ENCODE results near the gene STAT5A.

The STAT5A gene

DNA sequence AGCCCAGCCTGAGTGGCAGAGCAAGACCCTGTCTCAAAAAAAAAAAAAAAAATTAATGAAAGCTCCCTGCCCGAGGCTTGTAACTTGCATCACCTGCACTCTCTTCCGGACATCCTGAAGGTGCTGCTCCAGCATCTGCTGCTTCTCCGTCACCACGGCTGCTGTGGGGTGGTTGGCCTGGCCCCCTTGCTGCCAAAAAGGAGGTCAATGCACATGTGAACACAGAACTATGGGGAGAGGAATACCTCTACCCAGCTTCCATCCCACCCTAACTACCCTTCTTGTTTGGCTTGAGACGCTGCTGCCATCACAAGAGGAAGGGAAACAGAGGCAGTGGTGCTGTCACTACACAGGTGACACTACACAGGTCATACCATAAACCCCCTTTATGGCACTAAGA is 50.9 kb downstream of the STAT5A start:
- Histone ChIP-seq H3K27ac (ENCODE audit: extremely low read depth, low read depth, low read length) (no peak overlapping the region), H3K36me3 (ENCODE audit: control insufficient read depth in 2 of 2, insufficient read depth in 1 of 2, low read length in 2 of 2) (peaks cover 49 to 77% of the 10 kb centered on the region in 2 experiments), H3K9me3 (ENCODE audit: control insufficient read depth, insufficient read depth, low read depth, low read length) (no peaks in the 10 kb centered on the region), H3K4me3 (ENCODE audit: low read depth, low read length) (no peak overlapping the region), H3K4me1 (ENCODE audit: control insufficient read depth, insufficient read depth, low read length) (peaks cover 6% of the 10 kb centered on the region)
- ChIA-PET POLR2A (no interaction called here), CTCF (interaction anchor here (1.0 kb wide), 1 partner anchor 17 kb away, joined by 3 read pairs; no protein-coding TSS in a partner anchor)
- TF ChIP-seq, protein P1, sequence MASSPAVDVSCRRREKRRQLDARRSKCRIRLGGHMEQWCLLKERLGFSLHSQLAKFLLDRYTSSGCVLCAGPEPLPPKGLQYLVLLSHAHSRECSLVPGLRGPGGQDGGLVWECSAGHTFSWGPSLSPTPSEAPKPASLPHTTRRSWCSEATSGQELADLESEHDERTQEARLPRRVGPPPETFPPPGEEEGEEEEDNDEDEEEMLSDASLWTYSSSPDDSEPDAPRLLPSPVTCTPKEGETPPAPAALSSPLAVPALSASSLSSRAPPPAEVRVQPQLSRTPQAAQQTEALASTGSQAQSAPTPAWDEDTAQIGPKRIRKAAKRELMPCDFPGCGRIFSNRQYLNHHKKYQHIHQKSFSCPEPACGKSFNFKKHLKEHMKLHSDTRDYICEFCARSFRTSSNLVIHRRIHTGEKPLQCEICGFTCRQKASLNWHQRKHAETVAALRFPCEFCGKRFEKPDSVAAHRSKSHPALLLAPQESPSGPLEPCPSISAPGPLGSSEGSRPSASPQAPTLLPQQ (tag by site-specific recombination; IDR thresholded peaks at IDR 0.05) = no peak
- TF ChIP-seq ZNF24 (tag by site-specific recombination; IDR thresholded peaks at IDR 0.05) = no peak
- TF ChIP-seq, protein P2, sequence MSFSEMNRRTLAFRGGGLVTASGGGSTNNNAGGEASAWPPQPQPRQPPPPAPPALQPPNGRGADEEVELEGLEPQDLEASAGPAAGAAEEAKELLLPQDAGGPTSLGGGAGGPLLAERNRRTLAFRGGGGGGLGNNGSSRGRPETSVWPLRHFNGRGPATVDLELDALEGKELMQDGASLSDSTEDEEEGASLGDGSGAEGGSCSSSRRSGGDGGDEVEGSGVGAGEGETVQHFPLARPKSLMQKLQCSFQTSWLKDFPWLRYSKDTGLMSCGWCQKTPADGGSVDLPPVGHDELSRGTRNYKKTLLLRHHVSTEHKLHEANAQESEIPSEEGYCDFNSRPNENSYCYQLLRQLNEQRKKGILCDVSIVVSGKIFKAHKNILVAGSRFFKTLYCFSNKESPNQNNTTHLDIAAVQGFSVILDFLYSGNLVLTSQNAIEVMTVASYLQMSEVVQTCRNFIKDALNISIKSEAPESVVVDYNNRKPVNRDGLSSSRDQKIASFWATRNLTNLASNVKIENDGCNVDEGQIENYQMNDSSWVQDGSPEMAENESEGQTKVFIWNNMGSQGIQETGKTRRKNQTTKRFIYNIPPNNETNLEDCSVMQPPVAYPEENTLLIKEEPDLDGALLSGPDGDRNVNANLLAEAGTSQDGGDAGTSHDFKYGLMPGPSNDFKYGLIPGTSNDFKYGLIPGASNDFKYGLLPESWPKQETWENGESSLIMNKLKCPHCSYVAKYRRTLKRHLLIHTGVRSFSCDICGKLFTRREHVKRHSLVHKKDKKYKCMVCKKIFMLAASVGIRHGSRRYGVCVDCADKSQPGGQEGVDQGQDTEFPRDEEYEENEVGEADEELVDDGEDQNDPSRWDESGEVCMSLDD (tag by site-specific recombination; IDR thresholded peaks at IDR 0.05) = no peak
- no peak for TF ChIP-seq ZNF341 (tag by site-specific recombination; IDR thresholded peaks at IDR 0.05; ENCODE audit: low read depth)
- TF ChIP-seq ZNF791 (tag by site-specific recombination; IDR thresholded peaks at IDR 0.05) = no peak
- TF ChIP-seq GLI2 (tag by site-specific recombination; IDR thresholded peaks at IDR 0.05; ENCODE audit: borderline replicate concordance, low read depth) = no peak
- TF ChIP-seq ZBTB20 (tag by site-specific recombination; IDR thresholded peaks at IDR 0.05) = no peak
- TF ChIP-seq, protein P3, sequence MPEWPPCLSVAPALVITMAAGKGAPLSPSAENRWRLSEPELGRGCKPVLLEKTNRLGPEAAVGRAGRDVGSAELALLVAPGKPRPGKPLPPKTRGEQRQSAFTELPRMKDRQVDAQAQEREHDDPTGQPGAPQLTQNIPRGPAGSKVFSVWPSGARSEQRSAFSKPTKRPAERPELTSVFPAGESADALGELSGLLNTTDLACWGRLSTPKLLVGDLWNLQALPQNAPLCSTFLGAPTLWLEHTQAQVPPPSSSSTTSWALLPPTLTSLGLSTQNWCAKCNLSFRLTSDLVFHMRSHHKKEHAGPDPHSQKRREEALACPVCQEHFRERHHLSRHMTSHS (tag by site-specific recombination; IDR thresholded peaks at IDR 0.05) = no peak
- TF ChIP-seq, protein P4, sequence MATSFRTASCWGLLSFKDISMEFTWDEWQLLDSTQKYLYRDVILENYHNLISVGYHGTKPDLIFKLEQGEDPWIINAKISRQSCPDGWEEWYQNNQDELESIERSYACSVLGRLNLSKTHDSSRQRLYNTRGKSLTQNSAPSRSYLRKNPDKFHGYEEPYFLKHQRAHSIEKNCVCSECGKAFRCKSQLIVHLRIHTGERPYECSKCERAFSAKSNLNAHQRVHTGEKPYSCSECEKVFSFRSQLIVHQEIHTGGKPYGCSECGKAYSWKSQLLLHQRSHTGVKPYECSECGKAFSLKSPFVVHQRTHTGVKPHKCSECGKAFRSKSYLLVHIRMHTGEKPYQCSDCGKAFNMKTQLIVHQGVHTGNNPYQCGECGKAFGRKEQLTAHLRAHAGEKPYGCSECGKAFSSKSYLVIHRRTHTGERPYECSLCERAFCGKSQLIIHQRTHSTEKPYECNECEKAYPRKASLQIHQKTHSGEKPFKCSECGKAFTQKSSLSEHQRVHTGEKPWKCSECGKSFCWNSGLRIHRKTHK (tag by site-specific recombination; IDR thresholded peaks at IDR 0.05) = no peak
- no peak for TF ChIP-seq ZBTB1 (tag by site-specific recombination; IDR thresholded peaks at IDR 0.05)
- TF ChIP-seq PRDM1 (tag by site-specific recombination; IDR thresholded peaks at IDR 0.05) = no peak
- no peak for TF ChIP-seq ZNF175 (tag by site-specific recombination; IDR thresholded peaks at IDR 0.05)

DNA sequence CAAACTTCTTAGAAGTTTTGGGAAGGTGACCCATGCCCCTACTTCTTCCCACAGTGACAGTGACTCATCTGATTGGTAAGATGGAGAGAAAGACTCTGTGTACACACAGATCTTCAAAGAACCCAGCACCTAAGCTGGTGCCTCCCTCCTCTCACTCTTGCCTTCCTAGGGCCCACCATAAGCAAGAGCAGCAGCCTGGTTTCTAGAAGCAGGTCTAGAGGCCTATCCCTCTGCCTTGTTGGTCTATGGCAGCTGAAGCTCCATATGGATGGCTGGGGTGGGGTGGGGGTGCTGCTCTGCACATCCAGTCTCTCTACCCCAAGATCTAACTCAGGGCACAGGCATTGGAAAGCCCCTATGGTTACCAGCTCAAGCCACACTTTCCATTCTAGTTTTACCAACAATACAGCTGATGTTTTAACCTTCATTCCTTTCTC is 52.4 kb downstream of the STAT5A start:
- CTCF ChIA-PET = interaction anchor here (0.9 to 1.4 kb wide), 3 partner anchors 18 to 186 kb away, joined by 3 to 5 read pairs (median 4); no protein-coding TSS in a partner anchor
- no peak overlapping the region for H3K27ac ChIP-seq (ENCODE audit: extremely low read depth, low read depth, low read length)
- POLR2A ChIA-PET = interaction anchor here (0.6 to 1.0 kb wide), 2 partner anchors 12 to 48 kb away, joined by 4 read pairs; partner anchors contain the start of gene STAT3
- TF ChIP-seq ZNF510 (tag by site-specific recombination; IDR thresholded peaks at IDR 0.05; ENCODE audit: insufficient replicate concordance) (no peak), ZBTB48 (tag by site-specific recombination; IDR thresholded peaks at IDR 0.05) (no peak), SCRT2 (tag by site-specific recombination; IDR thresholded peaks at IDR 0.05) (no peak), ZNF473 (tag by site-specific recombination; IDR thresholded peaks at IDR 0.05) (no peak), YY1 (tag by site-specific recombination; IDR thresholded peaks at IDR 0.05) (no peak), ZNF214 (tag by site-specific recombination; IDR thresholded peaks at IDR 0.05; ENCODE audit: borderline replicate concordance) (no peak), ZNF48 (tag by site-specific recombination; IDR thresholded peaks at IDR 0.05) (no peak), ZNF324 (tag by site-specific recombination; IDR thresholded peaks at IDR 0.05) (no peak), TRIM28 (IDR thresholded peaks at IDR 0.05; ENCODE audit: borderline replicate concordance, low read length) (no peak), TCF7L2 (IDR thresholded peaks at IDR 0.05; ENCODE audit: borderline replicate concordance, low read depth, low read length) (no peak), REPIN1 (tag by site-specific recombination; IDR thresholded peaks at IDR 0.05; ENCODE audit: low read depth) (no peak)
- TF ChIP-seq, protein P5, sequence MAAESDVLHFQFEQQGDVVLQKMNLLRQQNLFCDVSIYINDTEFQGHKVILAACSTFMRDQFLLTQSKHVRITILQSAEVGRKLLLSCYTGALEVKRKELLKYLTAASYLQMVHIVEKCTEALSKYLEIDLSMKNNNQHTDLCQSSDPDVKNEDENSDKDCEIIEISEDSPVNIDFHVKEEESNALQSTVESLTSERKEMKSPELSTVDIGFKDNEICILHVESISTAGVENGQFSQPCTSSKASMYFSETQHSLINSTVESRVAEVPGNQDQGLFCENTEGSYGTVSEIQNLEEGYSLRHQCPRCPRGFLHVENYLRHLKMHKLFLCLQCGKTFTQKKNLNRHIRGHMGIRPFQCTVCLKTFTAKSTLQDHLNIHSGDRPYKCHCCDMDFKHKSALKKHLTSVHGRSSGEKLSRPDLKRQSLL (tag by site-specific recombination; IDR thresholded peaks at IDR 0.05) = no peak
- TF ChIP-seq, protein P6, sequence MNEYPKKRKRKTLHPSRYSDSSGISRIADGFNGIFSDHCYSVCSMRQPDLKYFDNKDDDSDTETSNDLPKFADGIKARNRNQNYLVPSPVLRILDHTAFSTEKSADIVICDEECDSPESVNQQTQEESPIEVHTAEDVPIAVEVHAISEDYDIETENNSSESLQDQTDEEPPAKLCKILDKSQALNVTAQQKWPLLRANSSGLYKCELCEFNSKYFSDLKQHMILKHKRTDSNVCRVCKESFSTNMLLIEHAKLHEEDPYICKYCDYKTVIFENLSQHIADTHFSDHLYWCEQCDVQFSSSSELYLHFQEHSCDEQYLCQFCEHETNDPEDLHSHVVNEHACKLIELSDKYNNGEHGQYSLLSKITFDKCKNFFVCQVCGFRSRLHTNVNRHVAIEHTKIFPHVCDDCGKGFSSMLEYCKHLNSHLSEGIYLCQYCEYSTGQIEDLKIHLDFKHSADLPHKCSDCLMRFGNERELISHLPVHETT (tag by site-specific recombination; IDR thresholded peaks at IDR 0.05) = no peak
- TF ChIP-seq, protein P7, sequence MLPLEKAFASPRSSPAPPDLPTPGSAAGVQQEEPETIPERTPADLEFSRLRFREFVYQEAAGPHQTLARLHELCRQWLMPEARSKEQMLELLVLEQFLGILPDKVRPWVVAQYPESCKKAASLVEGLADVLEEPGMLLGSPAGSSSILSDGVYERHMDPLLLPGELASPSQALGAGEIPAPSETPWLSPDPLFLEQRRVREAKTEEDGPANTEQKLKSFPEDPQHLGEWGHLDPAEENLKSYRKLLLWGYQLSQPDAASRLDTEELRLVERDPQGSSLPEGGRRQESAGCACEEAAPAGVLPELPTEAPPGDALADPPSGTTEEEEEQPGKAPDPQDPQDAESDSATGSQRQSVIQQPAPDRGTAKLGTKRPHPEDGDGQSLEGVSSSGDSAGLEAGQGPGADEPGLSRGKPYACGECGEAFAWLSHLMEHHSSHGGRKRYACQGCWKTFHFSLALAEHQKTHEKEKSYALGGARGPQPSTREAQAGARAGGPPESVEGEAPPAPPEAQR (tag by site-specific recombination; IDR thresholded peaks at IDR 0.05) = no peak

More for the DNA sequence above, 52.4 kb downstream of the STAT5A start:
- Histone ChIP-seq H3K36me3 (ENCODE audit: control insufficient read depth in 2 of 2, insufficient read depth in 1 of 2, low read length in 2 of 2) (peaks cover 48 to 77% of the 10 kb centered on the region in 2 experiments), H3K4me3 (ENCODE audit: low read depth, low read length) (no peak overlapping the region), H3K9me3 (ENCODE audit: control insufficient read depth, insufficient read depth, low read depth, low read length) (no peaks in the 10 kb centered on the region), H3K4me1 (ENCODE audit: control insufficient read depth, insufficient read depth, low read length) (peaks cover 6% of the 10 kb centered on the region)
